SKM-1 (cell line): ENCODE results near the gene CXCL14.
"Not testable (repeated sequence)": the region's sequence is repeated elsewhere in the genome, so short reads cannot be mapped to it uniquely, and the experiment has no call there.

Experiments
- DNase-seq: peaks from one replicate; lab custom pipeline; 2025; ENCODE audit not compliant: unreplicated experiment; lab: John Stamatoyannopoulos, UW

CXCL14 gene

GRCh38 chr5:135545099-135545498 lies 33.7 kb downstream of the CXCL14 start:
- no peak for DNase-seq

DNA sequence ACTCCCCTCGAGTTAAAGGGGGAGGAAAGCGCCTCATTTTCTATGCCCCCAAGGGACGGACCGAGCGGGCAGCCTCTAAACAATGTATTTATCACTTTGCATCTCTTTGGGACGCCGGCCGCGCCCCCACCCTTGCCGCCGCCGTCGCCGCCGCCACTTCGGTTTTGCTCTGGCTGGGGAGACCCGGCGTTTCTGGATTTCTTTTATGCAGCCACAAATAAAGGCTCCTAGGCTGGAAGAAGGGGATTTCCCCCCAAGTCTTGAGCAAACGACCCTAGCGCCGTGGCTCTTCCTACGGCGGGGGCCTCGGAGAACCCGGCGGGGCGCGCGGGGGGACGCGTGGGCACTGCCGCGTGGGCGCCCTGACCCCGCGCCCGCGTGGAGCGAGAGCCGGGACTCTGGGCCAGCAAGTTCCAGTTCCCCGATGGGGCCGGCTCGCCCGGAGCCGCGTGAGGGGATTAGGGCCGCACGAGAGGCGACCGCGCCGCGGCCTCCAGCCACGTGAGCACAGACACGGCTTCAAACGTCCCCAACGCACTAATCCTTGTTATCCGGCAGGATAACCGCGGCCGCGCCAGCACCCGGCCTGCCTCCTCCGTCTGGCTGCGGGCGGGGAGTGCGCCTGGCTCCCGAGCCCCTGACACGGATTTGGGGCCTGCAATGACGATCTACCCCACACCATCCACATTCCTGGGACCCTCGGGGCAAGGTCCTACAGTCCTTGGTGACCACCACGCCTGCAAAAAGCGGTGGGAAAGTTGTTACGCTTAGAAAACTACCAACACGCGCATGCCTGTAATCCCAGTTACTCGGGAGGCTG lies 35.1 kb downstream of the CXCL14 start:
- DNase-seq: no peak

DNA sequence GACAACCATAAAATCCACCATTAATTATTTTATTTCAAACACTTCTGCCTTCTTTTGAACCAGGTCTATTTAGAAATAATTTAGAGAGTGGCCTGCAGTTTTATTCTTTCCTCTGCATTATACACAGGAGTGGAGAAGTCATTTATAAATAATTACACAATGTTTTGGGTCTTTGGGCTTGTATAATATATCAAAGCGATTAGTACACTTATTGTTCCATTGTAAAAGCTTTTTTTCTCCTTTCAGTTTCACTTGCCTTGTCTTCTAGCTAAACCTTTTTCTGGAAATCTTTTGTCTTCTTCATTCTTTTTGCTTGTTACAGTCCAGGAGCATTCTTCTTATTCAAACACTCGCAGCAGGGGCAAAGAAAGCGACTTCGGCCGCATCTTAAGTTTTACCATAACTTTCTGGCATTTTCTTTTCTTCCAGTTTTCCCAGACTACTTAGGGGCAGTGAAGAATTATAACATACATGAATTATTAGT lies 35.7 kb downstream of the CXCL14 start:
- DNase-seq: no peak

GRCh38 chr5:135541807-135542502 lies 36.8 kb downstream of the CXCL14 start:
- DNase-seq: no peak

- no peak for DNase-seq
Observed at GRCh38 chr5:135539430-135540005, 39.3 kb downstream of the CXCL14 start.

DNA sequence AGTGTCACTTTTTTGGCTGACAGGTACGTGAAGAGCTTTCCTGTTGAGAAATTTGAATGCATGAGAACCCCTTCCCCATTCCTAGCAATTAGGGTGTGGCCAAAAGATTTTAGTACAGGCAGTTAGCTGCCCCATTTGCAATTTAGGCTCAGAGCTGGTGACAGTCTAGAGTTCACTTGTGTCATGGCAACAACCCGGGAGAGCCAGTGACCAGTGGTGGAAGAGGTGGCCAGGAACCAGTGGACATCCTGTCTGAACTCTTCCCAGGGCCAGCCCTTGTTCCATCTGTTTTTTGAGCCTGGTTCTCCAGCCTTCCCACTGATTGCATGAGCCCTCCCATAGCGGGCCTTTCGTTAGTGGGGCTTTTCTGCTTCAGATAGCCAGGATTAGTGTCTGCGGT lies 40.5 kb downstream of the CXCL14 start:
- DNase-seq: no peak

GRCh38 chr5:135537745-135538144 lies 41.0 kb downstream of the CXCL14 start:
- DNase-seq: no peak

DNA sequence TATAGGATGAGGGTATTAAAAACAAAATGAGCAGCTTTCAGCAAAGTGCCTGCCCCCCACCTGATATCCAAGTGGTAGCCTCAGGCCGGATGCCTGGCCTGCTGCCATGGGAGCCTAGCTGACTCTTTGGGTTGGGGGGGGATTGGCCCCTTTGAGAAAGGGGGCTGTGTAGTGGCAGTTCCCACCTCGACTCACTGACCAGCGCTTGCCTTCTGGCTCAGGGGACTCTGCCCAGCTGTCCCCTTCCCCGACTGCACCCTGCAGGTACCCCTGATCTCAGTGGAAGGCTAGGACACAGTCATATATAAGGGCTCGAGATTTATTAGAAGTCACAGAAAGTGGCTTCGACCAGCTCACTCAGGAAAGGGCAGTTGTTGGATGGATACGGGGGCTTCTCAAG lies 41.5 kb downstream of the CXCL14 start:
- no peak for DNase-seq

- no peak for DNase-seq
Observed at GRCh38 chr5:135535820-135536801, 42.7 kb downstream of the CXCL14 start, which contains the start of gene NEUROG1. Gene NEUROG1 (minus strand): TSS chr5:135535964. CDS start chr5:135535690, 274 bp downstream.

GRCh38 chr5:135535420-135535819 lies 43.4 kb downstream of the CXCL14 start:
- no peak for DNase-seq

- no peak for DNase-seq
Observed at GRCh38 chr5:135534609-135535419, 44.0 kb downstream of the CXCL14 start.

- DNase-seq: no peak
Observed at GRCh38 chr5:135533794-135534193, 45.0 kb downstream of the CXCL14 start.

DNA sequence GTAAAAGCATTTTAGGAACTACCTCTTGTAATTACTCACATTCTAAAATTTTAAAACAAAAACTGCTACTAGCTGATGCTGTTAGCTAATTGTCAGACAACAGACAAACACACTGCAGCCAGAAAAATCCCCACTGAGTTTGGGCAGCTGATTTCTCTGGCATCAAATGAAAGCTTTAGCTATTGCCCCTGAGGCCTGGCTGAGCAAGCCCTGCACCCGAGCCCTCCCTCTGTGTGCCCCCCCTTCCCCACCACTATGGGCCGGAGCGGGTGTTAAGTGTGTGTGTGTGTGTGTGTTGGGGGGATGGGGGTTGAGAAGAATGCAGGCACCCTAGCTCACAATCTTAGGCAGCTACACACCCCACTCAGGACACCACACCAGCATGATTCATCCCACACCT lies 45.5 kb downstream of the CXCL14 start:
- no peak for DNase-seq

DNA sequence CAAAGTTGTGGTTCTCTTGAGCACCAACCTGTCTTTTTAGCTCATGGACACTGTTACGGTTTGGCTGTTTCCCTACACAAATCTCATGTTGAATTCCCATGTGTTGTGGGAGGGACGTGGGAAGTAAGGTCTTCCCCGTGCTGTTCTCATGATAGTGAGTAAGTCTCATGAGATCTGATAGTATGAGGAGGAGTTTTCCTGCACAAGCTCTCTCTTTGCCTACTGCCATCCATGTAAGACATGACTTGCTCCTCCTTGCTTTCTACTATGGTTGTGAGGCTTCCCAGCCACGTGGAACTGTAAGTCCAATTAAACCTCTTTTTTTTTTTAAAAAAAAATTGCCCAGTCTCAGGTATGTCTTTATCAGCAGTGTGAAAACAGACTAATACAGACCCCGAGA lies 49.2 kb downstream of the CXCL14 start:
- not testable (repeated sequence) for DNase-seq

DNA sequence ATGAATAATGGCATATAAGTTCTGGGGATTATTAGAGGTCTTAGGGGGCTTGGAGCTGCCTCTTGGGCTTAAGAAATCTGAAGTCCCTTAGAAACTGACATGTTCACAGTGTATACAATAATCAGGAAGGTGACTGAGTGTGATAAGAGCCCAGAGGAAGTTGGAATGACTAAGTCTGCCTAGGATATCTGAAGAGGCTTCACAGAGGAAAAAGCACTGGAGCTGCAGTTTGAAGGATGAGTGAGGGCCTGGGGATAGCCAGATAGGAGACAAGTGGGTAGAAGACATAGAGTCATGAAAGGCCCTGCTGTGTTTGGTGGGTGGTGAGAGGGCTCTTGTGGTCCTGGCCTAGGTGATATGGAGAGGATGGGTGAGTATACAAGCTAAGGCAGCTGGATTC lies 51.9 kb downstream of the CXCL14 start:
- no peak for DNase-seq

GRCh38 chr5:135521964-135522363 lies 56.8 kb downstream of the CXCL14 start:
- DNase-seq: no peak
